Liver (tissue), 9 donors: ENCODE results near the gene SEPTIN5. TPM values are rescaled to one million over a fixed set of nuclear protein-coding genes. Genes with fewer than 3 reads are reported as not detected.

Experiments used
- DNase-seq: peaks from one replicate; pipeline ENCODE4 v3.0.0-alpha.2; 2017; ENCODE audit warnings: low spot score
- H3K27ac ChIP-seq, 2 donors: one replicate each; pipeline ENCODE4 v1.7.0; 2013; ENCODE audit warnings: inconsistent platforms in 2 of 2, low read length in 2 of 2, control low read depth in 1 of 2, low read depth in 1 of 2, mild to moderate bottlenecking in 1 of 2
- H3K27me3 ChIP-seq, 4 donors: one replicate each; pipeline versions ENCODE4 v1.6.1 to v1.7.0; 2013; ENCODE audit warnings: low read length in 3 of 4, inconsistent platforms in 1 of 4, mild to moderate bottlenecking in 1 of 4, moderate library complexity in 1 of 4; ENCODE audit not compliant: control insufficient read depth in 4 of 4, insufficient read depth in 4 of 4
- H3K36me3 ChIP-seq, 4 donors: one replicate each; pipeline versions ENCODE4 v1.6.1 to v1.7.0; 2013; ENCODE audit warnings: low read length in 3 of 4, mild to moderate bottlenecking in 3 of 4, low read depth in 1 of 4, moderate library complexity in 1 of 4; ENCODE audit not compliant: control insufficient read depth in 4 of 4, insufficient read depth in 3 of 4
- H3K4me1 ChIP-seq, 4 donors: one replicate each; pipeline versions ENCODE4 v1.6.1 to v1.7.0; 2013; ENCODE audit warnings: low read length in 3 of 4, mild to moderate bottlenecking in 3 of 4, moderate library complexity in 1 of 4; ENCODE audit not compliant: control insufficient read depth in 4 of 4, insufficient read depth in 4 of 4
- H3K4me3 ChIP-seq, 3 donors: one replicate each; pipeline versions ENCODE4 v1.6.1 to v1.7.0; 2013; ENCODE audit warnings: low read length in 3 of 3, control low read depth in 1 of 3, low read depth in 1 of 3, mild to moderate bottlenecking in 1 of 3
- H3K9ac ChIP-seq, 2 donors: one replicate each; pipeline ENCODE4 v1.7.0; 2013; ENCODE audit warnings: low read length in 2 of 2, mild to moderate bottlenecking in 2 of 2, moderate library complexity in 2 of 2, control low read depth in 1 of 2, low read depth in 1 of 2
- H3K9me3 ChIP-seq, 4 donors: one replicate each; pipeline versions ENCODE4 v1.6.1 to v1.7.0; 2013; ENCODE audit warnings: low read length in 3 of 4; ENCODE audit not compliant: control insufficient read depth in 4 of 4
- ATF3 ChIP-seq: IDR thresholded peaks from 2 replicates; pipeline ENCODE4 v1.6.1; 2016; ENCODE audit warnings: antibody characterized with exemption
- CTCF ChIP-seq: fragments of 150-350 bp; IDR thresholded peaks from 2 replicates; pipeline ENCODE4 v1.5.1; 2017; ENCODE audit warnings: improper control_type of control experiment, low read depth, low read length; ENCODE audit not compliant: missing input control
- FOXA1 ChIP-seq: IDR thresholded peaks from 2 replicates; pipeline ENCODE4 v1.6.1; 2016; ENCODE audit warnings: antibody characterized with exemption
- FOXA2 ChIP-seq: IDR thresholded peaks from 2 replicates; pipeline ENCODE4 v1.6.1; 2016; ENCODE audit warnings: antibody characterized with exemption
- GABPA ChIP-seq, 2 donors: IDR thresholded peaks in 1 of 2; conservative IDR thresholded peaks in 1 of 2; 2 replicates each; pipeline ENCODE4 v1.6.1; 2016; ENCODE audit warnings: antibody characterized with exemption in 2 of 2, mild to moderate bottlenecking in 1 of 2, moderate library complexity in 1 of 2
- HNF4A ChIP-seq, 2 donors: conservative IDR thresholded peaks; 2 replicates each; pipeline ENCODE4 v1.6.1; 2016; ENCODE audit warnings: antibody characterized with exemption in 2 of 2, mild to moderate bottlenecking in 2 of 2
- HNF4G ChIP-seq: IDR thresholded peaks from 2 replicates; pipeline ENCODE4 v1.6.1; 2016; ENCODE audit warnings: antibody characterized with exemption
- MAX ChIP-seq: IDR thresholded peaks from 2 replicates; pipeline ENCODE4 v1.6.1; 2016; ENCODE audit warnings: antibody characterized with exemption
- RXRA ChIP-seq, 2 donors: IDR thresholded peaks; 2 replicates each; pipeline ENCODE4 v1.6.1; 2017 to 2018; ENCODE audit warnings: antibody characterized with exemption in 2 of 2, mild to moderate bottlenecking in 1 of 2
- SP1 ChIP-seq: IDR thresholded peaks from 2 replicates; pipeline ENCODE4 v1.6.1; 2018; ENCODE audit warnings: antibody characterized with exemption, mild to moderate bottlenecking
- TAF1 ChIP-seq: conservative IDR thresholded peaks from 2 replicates; pipeline ENCODE4 v1.6.1; 2016; ENCODE audit warnings: antibody characterized with exemption, mild to moderate bottlenecking
- YY1 ChIP-seq: IDR thresholded peaks from 2 replicates; pipeline ENCODE4 v1.6.1; 2016; ENCODE audit warnings: antibody characterized with exemption, mild to moderate bottlenecking
- ZBTB33 ChIP-seq: IDR thresholded peaks from 2 replicates; pipeline ENCODE4 v1.6.1; 2016; ENCODE audit warnings: antibody characterized with exemption
- WGBS: extraction: QIAGEN DNeasy Blood & Tissue Kit; methylation state at CpG from one replicate; pipeline ENCODE4 v1.1.7; 2013; 5-methylcytosine and 5-hydroxymethylcytosine counted together
- polyA plus RNA-seq, 2 donors: library from polyadenylated mRNA; stranded (reverse) in 1 of 2; unstranded in 1 of 2; fragments of 200-250 nt in 1 of 2; fragments of >200 nt in 1 of 2; fragmentation: Nextera tagmentation in 1 of 2; extraction: Ambion mirVana in 1 of 2; gene quantifications; one replicate each; pipeline versions ENCODE4 v1.2.1 to v1.2.3, GENCODE V29; 2013 to 2015
- total RNA-seq, 2 donors: library from RNA; depleted of rRNA; stranded (reverse); fragments of >200 nt; gene quantifications; one replicate each; pipeline ENCODE4 v1.2.3, GENCODE V29; 2014
- donor health status: healthy.
- donor health status: healthy.
- donor health status: healthy.
- donor health status: healthy.
- donor health status: healthy.

SEPTIN5 gene
- total and polyA plus RNA-seq, 4 donors = 0.26 to 3.5 (median 2.8) TPM

- Histone ChIP-seq H3K36me3 (no peaks in the 10 kb centered on the region), H3K4me3 (no peak overlapping the region), H3K9me3 (no peaks in the 10 kb centered on the region), H3K4me1 (peaks cover 0 to 9% (median 3%) of the 10 kb centered on the region in 4 donors), H3K27me3 (no peaks in the 10 kb centered on the region), H3K9ac (no peak overlapping the region), H3K27ac (no peak overlapping the region)
- 94% methylated on average over 7 of the region's 7 CpGs for WGBS
- TF ChIP-seq FOXA2 = no peak
- TF ChIP-seq GABPA (IDR thresholded peaks at IDR 0.05 in 1 of 2, conservative IDR thresholded peaks at IDR 0.05 in 1 of 2) = no peak
- no peak for TF ChIP-seq CTCF
- TF ChIP-seq TAF1 = no peak
- TF ChIP-seq RXRA (IDR thresholded peaks at IDR 0.05) = no peak
- no peak for DNase-seq
These were observed 19.9 kb downstream of the SEPTIN5 start for GRCh38 chr22:19734163-19734562.

GRCh38 chr22:19734837-19735382, 20.6 kb downstream of the SEPTIN5 start:
- Histone ChIP-seq H3K4me3 (no peak overlapping the region), H3K9me3 (no peaks in the 10 kb centered on the region), H3K27me3 (no peaks in the 10 kb centered on the region), H3K4me1 (peaks cover 0 to 9% (median 3%) of the 10 kb centered on the region in 4 donors), H3K9ac (no peak overlapping the region), H3K27ac (no peak overlapping the region), H3K36me3 (no peaks in the 10 kb centered on the region)
- 91% methylated on average over 5 of the region's 5 CpGs for WGBS
- DNase-seq = no peak
- no peak for TF ChIP-seq HNF4A (conservative IDR thresholded peaks at IDR 0.05)
- no peak for TF ChIP-seq SP1
- TF ChIP-seq CTCF = no peak
- TF ChIP-seq MAX = no peak
- no peak for TF ChIP-seq HNF4G

- Histone ChIP-seq H3K27ac (no peak overlapping the region), H3K9me3 (no peaks in the 10 kb centered on the region), H3K36me3 (no peaks in the 10 kb centered on the region), H3K27me3 (no peaks in the 10 kb centered on the region), H3K4me3 (no peak overlapping the region), H3K4me1 (peaks cover 0 to 4% (median under 1%) of the 10 kb centered on the region in 4 donors), H3K9ac (no peak overlapping the region)
- no peak for DNase-seq
- 85% methylated on average over 21 of the region's 21 CpGs for WGBS
- TF ChIP-seq FOXA1 (no peak), ZBTB33 (no peak), ATF3 (no peak), YY1 (no peak), FOXA2 (no peak), CTCF (no peak), GABPA (IDR thresholded peaks at IDR 0.05 in 1 of 2, conservative IDR thresholded peaks at IDR 0.05 in 1 of 2) (no peak)
These were observed 21.6 kb downstream of the SEPTIN5 start for GRCh38 chr22:19735665-19736510.
